CD4-positive, alpha-beta memory T cell (primary cell): ENCODE results near the gene ABCA12. TPM values are rescaled to one million over a fixed set of nuclear protein-coding genes. Genes with fewer than 3 reads are reported as not detected.
A peak's percentile ranks its signal among the peaks of the same experiment; 100 is the strongest.

Experiments used
- CTCF ChIA-PET: fragments of 350-600 bp; sonication (Branson Sonifier 250); formaldehyde crosslinking; loops from one replicate; lab custom pipeline; 2021; ENCODE audit warnings: inconsistent platforms; ENCODE audit not compliant: partially characterized antibody; lab: Charles Lee
- POLR2A ChIA-PET: fragments of 350-600 bp; sonication (Branson Sonifier 250); formaldehyde crosslinking; loops from one replicate; lab custom pipeline; 2021; ENCODE audit not compliant: partially characterized antibody; lab: Charles Lee
- DNase-seq, 5 donors: peaks; one replicate each; pipeline versions ENCODE4 v3.0.0 to v3.0.0-alpha.2; 2020 to 2022; ENCODE audit warnings: mixed read lengths in 1 of 5
- H3K27ac ChIP-seq: one replicate; pipeline ENCODE4 v1.7.0; 2013; ENCODE audit warnings: low read depth, low read length
- H3K27me3 ChIP-seq: 2 replicates; pipeline ENCODE4 v1.7.0; 2013; ENCODE audit warnings: mild to moderate bottlenecking, low read length, moderate library complexity; ENCODE audit not compliant: insufficient read depth
- H3K36me3 ChIP-seq: 2 replicates; pipeline ENCODE4 v1.7.0; 2013; ENCODE audit warnings: mild to moderate bottlenecking, low read length, moderate library complexity; ENCODE audit not compliant: insufficient read depth
- H3K4me1 ChIP-seq: 2 replicates; pipeline ENCODE4 v1.7.0; 2013; ENCODE audit warnings: mild to moderate bottlenecking, low read length, moderate library complexity; ENCODE audit not compliant: insufficient read depth
- H3K4me3 ChIP-seq, 2 donors: one replicate each; pipeline ENCODE4 v1.7.0; 2013; ENCODE audit warnings: low read length in 2 of 2, mild to moderate bottlenecking in 1 of 2
- H3K9me3 ChIP-seq, 2 donors: one replicate each; pipeline ENCODE4 v1.7.0; 2013; ENCODE audit warnings: low read length in 2 of 2, control low read depth in 1 of 2; ENCODE audit not compliant: control insufficient read depth in 1 of 2
- H3K27ac Mint-ChIP-seq, 7 donors: one replicate each; pipeline ENCODE4 v1.8.0; 2020 to 2021; ENCODE audit warnings: mixed read lengths in 7 of 7, mild to moderate bottlenecking in 6 of 7, inconsistent platforms in 3 of 7, moderate library complexity in 3 of 7
- H3K27me3 Mint-ChIP-seq, 2 donors: one replicate each; pipeline ENCODE4 v1.8.0; 2020 to 2021; ENCODE audit warnings: mixed read lengths in 2 of 2
- H3K36me3 Mint-ChIP-seq, 2 donors: one replicate each; pipeline ENCODE4 v1.8.0; 2020 to 2021; ENCODE audit warnings: mixed read lengths in 2 of 2, inconsistent platforms in 1 of 2, mild to moderate bottlenecking in 1 of 2
- H3K4me1 Mint-ChIP-seq, 4 donors: one replicate each; pipeline ENCODE4 v1.8.0; 2020 to 2021; ENCODE audit warnings: mixed read lengths in 4 of 4, mild to moderate bottlenecking in 1 of 4
- H3K4me3 Mint-ChIP-seq, 8 donors: one replicate each; pipeline ENCODE4 v1.8.0; 2020 to 2021; ENCODE audit warnings: mixed read lengths in 8 of 8, mild to moderate bottlenecking in 7 of 8, moderate library complexity in 6 of 8, inconsistent platforms in 3 of 8
- H3K9me3 Mint-ChIP-seq, 8 donors: one replicate each; pipeline ENCODE4 v1.8.0; 2020 to 2021; ENCODE audit warnings: mixed read lengths in 8 of 8, mild to moderate bottlenecking in 5 of 8, inconsistent platforms in 3 of 8, moderate library complexity in 1 of 8
- intact Hi-C: fragments of 100-400 bp; cut with micrococcal nuclease; formaldehyde crosslinking; loops from one replicate; pipeline ENCODE4 v1.15.1; 2023
- polyA plus RNA-seq, 2 donors: library from polyadenylated mRNA; unstranded; fragments of 300-500 nt; fragmentation: Illumina TruSeq; gene quantifications; one replicate each; pipeline ENCODE4 v1.2.3, GENCODE V29; 2021
- total RNA-seq, 2 experiments: library from RNA; stranded (reverse); gene quantifications; one replicate each; pipeline ENCODE4 v1.2.3, GENCODE V29; 2021

ABCA12 gene
- total and polyA plus RNA-seq, 4 experiments from 2014 or later = not detected

GRCh38 chr2:215120401-215120800 is 18.0 kb downstream of the ABCA12 start:
- peak overlapping the region in 1 of 7 donors; percentile 19 for H3K27ac Mint-ChIP-seq
- H3K27ac ChIP-seq = no peak overlapping the region
- CTCF ChIA-PET = no interaction called here
- H3K4me3 Mint-ChIP-seq = no peak overlapping the region
- no peaks in the 10 kb centered on the region for H3K36me3 ChIP-seq
- H3K4me1 Mint-ChIP-seq = no peaks in the 10 kb centered on the region
- H3K4me3 ChIP-seq = no peak overlapping the region
- no peaks in the 10 kb centered on the region for H3K27me3 ChIP-seq
- intact Hi-C loops = no loop called here
- POLR2A ChIA-PET = no interaction called here
- no peak for DNase-seq
- peaks cover 0 to 16% (median 2%) of the 10 kb centered on the region in 8 donors for H3K9me3 Mint-ChIP-seq
- H3K4me1 ChIP-seq = no peaks in the 10 kb centered on the region
- no peaks in the 10 kb centered on the region for H3K36me3 Mint-ChIP-seq
- no peaks in the 10 kb centered on the region for H3K9me3 ChIP-seq
- H3K27me3 Mint-ChIP-seq = no peaks in the 10 kb centered on the region

- POLR2A ChIA-PET = interaction anchor here (0.6 kb wide), 1 partner anchor 55 kb away, joined by 4 read pairs; no protein-coding TSS in a partner anchor
- Histone ChIP-seq H3K4me1 (no peaks in the 10 kb centered on the region), H3K4me3 (no peak overlapping the region), H3K27ac (no peak overlapping the region), H3K27me3 (no peaks in the 10 kb centered on the region), H3K9me3 (no peaks in the 10 kb centered on the region), H3K36me3 (no peaks in the 10 kb centered on the region)
- Mint-ChIP-seq H3K27ac (no peak overlapping the region), H3K36me3 (no peaks in the 10 kb centered on the region), H3K4me1 (no peaks in the 10 kb centered on the region), H3K27me3 (no peaks in the 10 kb centered on the region), H3K9me3 (peaks cover 0 to 16% (median 2%) of the 10 kb centered on the region in 8 donors), H3K4me3 (no peak overlapping the region)
- CTCF ChIA-PET = no interaction called here
- DNase-seq = no peak
- intact Hi-C loops = no loop called here
Observed at GRCh38 chr2:215119847-215120246, 18.6 kb downstream of the ABCA12 start.

GRCh38 chr2:215110918-215111317 is 27.5 kb downstream of the ABCA12 start:
- H3K27ac Mint-ChIP-seq = no peak overlapping the region
- Histone ChIP-seq H3K4me1 (no peaks in the 10 kb centered on the region), H3K9me3 (no peaks in the 10 kb centered on the region), H3K27me3 (no peaks in the 10 kb centered on the region), H3K4me3 (no peak overlapping the region), H3K36me3 (no peaks in the 10 kb centered on the region), H3K27ac (no peak overlapping the region)
- POLR2A ChIA-PET = no interaction called here
- H3K4me1 Mint-ChIP-seq = no peaks in the 10 kb centered on the region
- intact Hi-C loops = no loop called here
- no peaks in the 10 kb centered on the region for H3K27me3 Mint-ChIP-seq
- no peaks in the 10 kb centered on the region for H3K9me3 Mint-ChIP-seq
- no peaks in the 10 kb centered on the region for H3K36me3 Mint-ChIP-seq
- no peak for DNase-seq
- H3K4me3 Mint-ChIP-seq = no peak overlapping the region
- CTCF ChIA-PET = no interaction called here

GRCh38 chr2:215107216-215108056 is 31.0 kb downstream of the ABCA12 start:
- no peak overlapping the region for H3K4me3 Mint-ChIP-seq
- H3K36me3 Mint-ChIP-seq = no peaks in the 10 kb centered on the region
- no peaks in the 10 kb centered on the region for H3K9me3 ChIP-seq
- H3K36me3 ChIP-seq = no peaks in the 10 kb centered on the region
- H3K9me3 Mint-ChIP-seq = peaks cover 0 to 2% (median 0%) of the 10 kb centered on the region in 8 donors
- no peak overlapping the region for H3K27ac ChIP-seq
- ChIA-PET POLR2A (no interaction called here), CTCF (no interaction called here)
- no peaks in the 10 kb centered on the region for H3K27me3 Mint-ChIP-seq
- no peaks in the 10 kb centered on the region for H3K4me1 ChIP-seq
- H3K27ac Mint-ChIP-seq = no peak overlapping the region
- no peaks in the 10 kb centered on the region for H3K27me3 ChIP-seq
- intact Hi-C loops = no loop called here
- no peak overlapping the region for H3K4me3 ChIP-seq
- H3K4me1 Mint-ChIP-seq = no peaks in the 10 kb centered on the region
- DNase-seq = no peak

GRCh38 chr2:215105607-215106354 is 32.6 kb downstream of the ABCA12 start:
- no peaks in the 10 kb centered on the region for H3K4me1 Mint-ChIP-seq
- POLR2A ChIA-PET = no interaction called here

GRCh38 chr2:215104226-215104625 is 34.2 kb downstream of the ABCA12 start:
- Histone ChIP-seq H3K27me3 (no peaks in the 10 kb centered on the region), H3K27ac (no peak overlapping the region), H3K9me3 (no peaks in the 10 kb centered on the region), H3K4me3 (no peak overlapping the region), H3K4me1 (no peaks in the 10 kb centered on the region), H3K36me3 (no peaks in the 10 kb centered on the region)
- ChIA-PET POLR2A (no interaction called here), CTCF (no interaction called here)
- no peak for DNase-seq
- Mint-ChIP-seq H3K36me3 (no peaks in the 10 kb centered on the region), H3K27ac (no peak overlapping the region), H3K4me1 (no peaks in the 10 kb centered on the region), H3K9me3 (peaks cover 0 to 2% (median 0%) of the 10 kb centered on the region in 8 donors), H3K4me3 (no peak overlapping the region), H3K27me3 (no peaks in the 10 kb centered on the region)
- intact Hi-C loops = no loop called here

More at GRCh38 chr2:215105607-215106354, 32.6 kb downstream of the ABCA12 start:
- Histone ChIP-seq H3K27ac (no peak overlapping the region), H3K4me3 (no peak overlapping the region), H3K27me3 (no peaks in the 10 kb centered on the region), H3K36me3 (no peaks in the 10 kb centered on the region), H3K9me3 (no peaks in the 10 kb centered on the region), H3K4me1 (no peaks in the 10 kb centered on the region)
- CTCF ChIA-PET = no interaction called here
- H3K9me3 Mint-ChIP-seq = peaks cover 0 to 2% (median 0%) of the 10 kb centered on the region in 8 donors
- no peak overlapping the region for H3K27ac Mint-ChIP-seq
- H3K36me3 Mint-ChIP-seq = no peaks in the 10 kb centered on the region
- intact Hi-C loops = no loop called here
- no peak for DNase-seq
- H3K27me3 Mint-ChIP-seq = no peaks in the 10 kb centered on the region
- no peak overlapping the region for H3K4me3 Mint-ChIP-seq

GRCh38 chr2:215098875-215099274 is 39.6 kb downstream of the ABCA12 start:
- no peak for DNase-seq
- H3K9me3 Mint-ChIP-seq = peaks cover 0 to 5% (median 0%) of the 10 kb centered on the region in 8 donors
- H3K36me3 Mint-ChIP-seq = no peaks in the 10 kb centered on the region
- H3K9me3 ChIP-seq = no peaks in the 10 kb centered on the region
- no peaks in the 10 kb centered on the region for H3K4me1 Mint-ChIP-seq
- H3K4me3 ChIP-seq = no peak overlapping the region
- no peak overlapping the region for H3K27ac Mint-ChIP-seq
- H3K27me3 ChIP-seq = no peaks in the 10 kb centered on the region
- no peaks in the 10 kb centered on the region for H3K36me3 ChIP-seq
- no peak overlapping the region for H3K27ac ChIP-seq
- ChIA-PET CTCF (no interaction called here), POLR2A (no interaction called here)
- no peak overlapping the region for H3K4me3 Mint-ChIP-seq
- intact Hi-C loops = no loop called here
- no peaks in the 10 kb centered on the region for H3K27me3 Mint-ChIP-seq
- H3K4me1 ChIP-seq = no peaks in the 10 kb centered on the region
